HG02759 (cell line): ENCODE data around the gene TLR2.

Source experiments
- ATAC-seq: cut with Tn5 transposase; IDR thresholded peaks from one replicate; pipeline ENCODE4 v1.9.1; 2021; ENCODE audit warnings: mild to moderate bottlenecking, moderate library complexity; ENCODE audit not compliant: unreplicated experiment

Gene TLR2

GRCh38 chr4:153728660-153729059 is 44.6 kb downstream of the TLR2 start:
- ATAC-seq: peak; percentile 64

GRCh38 chr4:153729895-153730294 is 45.8 kb downstream of the TLR2 start:
- ATAC-seq: peak; percentile 31

- no peak for ATAC-seq
Measured at GRCh38 chr4:153731239-153731638, 47.2 kb downstream of the TLR2 start.

- no peak for ATAC-seq
Measured at GRCh38 chr4:153733751-153734448, 49.8 kb downstream of the TLR2 start.

- ATAC-seq: no peak
Measured at GRCh38 chr4:153735906-153736461, 51.9 kb downstream of the TLR2 start.

GRCh38 chr4:153741541-153741940 is 57.5 kb downstream of the TLR2 start:
- no peak for ATAC-seq

- no peak for ATAC-seq
Measured at GRCh38 chr4:153745651-153746050, 61.6 kb downstream of the TLR2 start.

- no peak for ATAC-seq
Measured at GRCh38 chr4:153747406-153747955, 63.4 kb downstream of the TLR2 start.

GRCh38 chr4:153748378-153748777 is 64.3 kb downstream of the TLR2 start:
- ATAC-seq: no peak

GRCh38 chr4:153750197-153750817 is 66.2 kb downstream of the TLR2 start:
- ATAC-seq: peak; percentile 95

GRCh38 chr4:153755186-153755585 is 71.1 kb downstream of the TLR2 start:
- no peak for ATAC-seq
